HPDE6-E6E7 (cell line): ENCODE results near the gene NFKBIA.
"Not testable (repeated sequence)": the region's sequence is repeated elsewhere in the genome, so short reads cannot be mapped to it uniquely, and the experiment has no call there.

Experiments
- DNase-seq: peaks from one replicate; pipeline ENCODE4 v3.0.0; 2011; ENCODE audit warnings: missing footprints; ENCODE audit errors: extremely low spot score

The NFKBIA gene

GRCh38 chr14:35368583-35369392 is 35.8 kb downstream of the NFKBIA start:
- no peak for DNase-seq

- DNase-seq: no peak
These were observed 36.4 kb downstream of the NFKBIA start for GRCh38 chr14:35368139-35368460.

- no peak for DNase-seq
These were observed 37.5 kb downstream of the NFKBIA start for GRCh38 chr14:35367056-35367372.

GRCh38 chr14:35366521-35366976 is 38.0 kb downstream of the NFKBIA start:
- DNase-seq: no peak

DNA sequence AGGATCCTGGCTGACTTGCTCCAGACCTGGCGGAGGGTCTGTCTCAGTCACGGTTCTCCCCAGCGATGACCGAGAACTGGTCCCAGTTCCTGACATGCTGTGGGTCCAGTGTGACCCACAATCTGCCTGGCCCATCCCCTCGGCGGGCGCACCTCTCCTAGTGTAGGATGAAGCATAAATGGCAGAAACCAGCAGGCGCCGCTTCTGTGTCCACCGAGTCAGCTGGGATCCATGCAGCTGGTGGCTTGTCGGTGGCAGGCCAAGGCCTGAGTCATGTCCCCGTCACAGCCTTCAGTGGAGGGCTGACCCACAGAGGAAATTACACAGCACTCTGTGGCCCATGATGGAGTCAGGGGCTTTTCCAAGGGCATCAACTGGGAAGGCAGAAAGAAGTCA is 38.5 kb downstream of the NFKBIA start:
- DNase-seq: no peak

- peak; percentile 76 for DNase-seq
These were observed 39.2 kb downstream of the NFKBIA start for GRCh38 chr14:35365130-35366055.

DNA sequence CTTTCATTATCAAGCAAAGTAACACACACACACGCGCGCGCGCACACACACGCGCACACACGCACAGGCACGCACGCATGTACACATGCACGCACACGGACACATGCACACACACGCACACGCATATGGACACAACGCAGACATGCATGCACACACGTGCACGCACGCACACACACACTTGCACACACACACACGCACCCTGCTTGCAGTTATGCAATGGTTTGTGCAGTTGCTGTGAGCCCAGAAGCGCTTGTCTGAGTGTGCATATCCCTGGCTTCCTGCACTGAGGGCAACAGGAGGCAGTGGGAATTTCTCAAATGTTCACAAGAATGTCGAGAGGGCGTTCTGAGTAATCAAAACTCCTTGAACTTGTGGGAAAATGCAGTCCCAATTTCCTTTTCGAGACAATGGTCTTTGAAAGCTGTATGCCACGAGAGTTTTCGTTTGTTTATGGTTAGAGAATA is 41.6 kb downstream of the NFKBIA start:
- no peak for DNase-seq

DNA sequence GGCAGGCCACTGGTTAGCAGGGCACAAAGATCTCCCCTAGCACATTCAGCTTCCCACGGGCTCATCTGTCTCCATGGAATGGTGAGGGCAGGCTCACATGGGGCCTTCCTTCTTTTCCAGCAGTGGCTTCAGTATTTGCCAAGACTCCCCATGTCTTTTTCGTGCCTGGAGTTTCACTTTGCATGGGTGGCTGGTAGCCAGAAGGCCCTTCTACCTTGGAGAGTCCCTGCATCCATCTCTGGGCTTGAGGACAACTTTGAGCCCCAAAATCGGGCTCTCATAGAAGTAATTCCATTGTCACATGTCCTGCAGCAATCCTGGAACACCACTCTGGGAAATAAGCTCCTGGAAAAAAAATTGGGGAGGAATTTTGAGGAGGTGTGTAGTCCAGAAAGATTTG is 42.1 kb downstream of the NFKBIA start:
- DNase-seq: no peak

GRCh38 chr14:35361141-35361480 is 43.4 kb downstream of the NFKBIA start:
- DNase-seq: no peak

DNA sequence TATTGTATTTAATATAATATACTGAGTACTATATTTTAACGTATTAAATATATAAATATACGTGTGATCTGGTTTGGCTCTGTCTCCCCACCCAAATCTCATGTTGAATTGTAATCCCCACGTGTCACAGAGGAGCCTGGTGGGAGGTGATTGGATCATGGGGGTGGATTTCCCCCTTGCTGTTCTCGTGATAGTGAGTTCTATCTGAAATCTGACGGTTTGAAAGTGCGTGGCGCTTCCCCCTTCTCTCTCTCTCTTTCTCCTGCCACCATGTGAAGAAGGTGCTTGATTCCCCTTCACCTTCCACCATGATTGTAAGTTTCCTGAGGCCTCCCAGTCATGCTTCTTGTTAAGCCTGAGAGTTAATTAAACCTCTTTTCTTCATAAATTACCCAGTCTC is 44.9 kb downstream of the NFKBIA start:
- not testable (repeated sequence) for DNase-seq

GRCh38 chr14:35355981-35356841 is 48.3 kb downstream of the NFKBIA start:
- DNase-seq: no peak

DNA sequence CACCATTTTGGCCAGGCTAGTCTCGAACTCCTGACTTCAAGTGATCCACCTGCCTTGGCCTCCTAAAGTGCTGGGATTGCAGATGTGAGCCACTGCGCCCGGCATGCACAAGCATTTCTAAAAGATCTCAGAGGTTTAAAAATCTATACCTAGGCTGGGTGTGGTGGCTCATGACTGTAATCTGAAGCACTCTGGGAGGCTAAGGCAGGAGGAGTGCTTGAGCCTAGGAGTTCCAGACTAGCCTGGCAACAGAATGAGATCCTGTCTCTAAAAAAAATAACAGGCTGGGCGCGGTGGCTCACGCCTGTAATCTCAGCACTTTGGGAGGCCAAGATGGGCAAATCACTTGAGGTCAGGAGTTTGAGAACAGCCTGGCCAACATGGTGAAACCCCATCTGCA is 49.3 kb downstream of the NFKBIA start:
- not testable (repeated sequence) for DNase-seq

DNA sequence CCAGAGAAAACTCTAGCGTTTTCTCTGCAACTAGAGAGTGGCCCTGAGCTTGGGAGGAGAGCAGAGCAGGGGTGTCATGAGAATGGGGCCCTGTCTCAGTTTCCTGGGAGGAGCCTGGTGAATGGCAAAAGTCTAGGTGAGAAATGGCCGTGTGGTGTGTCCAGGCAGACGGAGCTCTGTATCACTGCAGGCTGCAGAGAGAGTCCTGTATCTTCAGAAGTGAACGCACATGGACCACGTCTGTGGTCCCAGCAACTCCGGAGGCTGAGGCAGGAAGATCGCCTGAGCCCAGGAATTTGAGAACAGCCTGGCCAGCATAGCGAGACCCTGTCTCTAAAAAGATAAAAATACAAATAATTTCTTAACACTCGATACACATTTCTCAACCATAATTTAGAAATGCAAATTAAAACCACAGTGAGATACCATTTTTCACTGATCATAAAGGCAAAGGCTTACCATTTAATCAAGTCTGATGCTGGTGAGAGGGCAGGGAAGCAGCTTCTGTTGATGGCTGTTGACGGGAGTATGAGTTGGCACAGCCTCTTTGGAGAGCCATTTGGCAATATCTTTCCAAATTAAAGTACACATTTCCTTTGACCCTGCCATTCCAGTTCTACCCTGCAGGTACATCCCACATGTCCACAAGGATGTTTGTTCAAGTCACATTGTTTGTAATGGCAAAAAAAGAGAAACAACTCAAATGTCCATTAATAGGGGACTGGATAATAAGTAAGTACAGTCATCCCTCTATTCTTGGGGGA is 51.0 kb downstream of the NFKBIA start:
- no peak for DNase-seq

DNA sequence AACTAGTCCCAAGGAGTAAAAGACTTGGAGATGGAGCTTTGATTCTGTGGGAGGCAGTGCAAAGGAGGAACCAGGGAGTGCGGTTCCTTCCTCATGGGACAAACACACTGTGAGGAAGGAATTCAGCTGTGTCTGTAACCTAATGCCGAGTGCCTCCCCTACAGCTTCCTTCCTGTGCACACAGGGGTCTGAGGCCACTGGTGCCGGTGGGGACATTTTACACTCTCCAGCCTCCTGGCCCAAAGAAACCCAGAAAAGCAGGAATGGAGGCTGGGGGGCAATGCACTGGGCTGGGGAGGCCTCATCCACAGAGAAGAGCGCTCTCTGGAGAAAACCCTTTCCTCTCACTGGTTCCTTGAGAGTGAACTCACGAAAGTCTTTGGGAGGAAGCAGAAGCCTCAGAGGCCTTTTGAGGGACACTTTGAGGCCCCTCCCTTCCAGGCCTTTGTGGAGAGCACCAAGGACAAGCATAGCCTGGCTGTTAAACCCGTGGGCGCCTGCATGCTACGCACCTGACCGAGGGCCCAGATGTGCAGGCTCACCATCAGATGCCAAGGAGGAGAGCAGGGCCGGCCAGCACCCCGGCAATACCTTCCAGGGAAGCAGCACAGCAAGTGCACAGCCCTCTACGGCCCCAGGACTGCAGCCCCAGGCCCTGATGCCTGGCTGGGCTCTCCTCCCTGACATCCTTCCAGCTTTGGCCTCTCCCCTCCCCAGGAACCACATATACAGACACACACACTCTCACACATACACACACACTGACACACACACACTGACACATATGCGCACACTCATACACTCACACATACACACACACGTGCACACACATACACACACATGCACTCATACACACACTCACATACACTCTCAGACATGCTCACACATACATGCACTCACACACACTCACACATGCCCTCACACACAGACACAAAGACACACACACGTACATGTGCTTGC is 52.0 kb downstream of the NFKBIA start:
- no peak for DNase-seq

- DNase-seq: no peak
These were observed 52.7 kb downstream of the NFKBIA start for GRCh38 chr14:35351897-35352273.
